K562 (cell line): ENCODE measurements around the gene TCAP. TPM values are rescaled to one million over a fixed set of nuclear protein-coding genes. Genes with fewer than 3 reads are reported as not detected.
A peak's percentile ranks its signal among the peaks of the same experiment; 100 is the strongest.

Source experiments
- MAFG ChIP-seq: fragments of 450-650 bp; conservative IDR thresholded peaks from 2 replicates; pipeline ENCODE4 v1.6.1; 2016; ENCODE audit warnings: missing genetic modification characterization, missing compliant biosample characterization
- MTF1 ChIP-seq: fragments of 250-450 bp; sonication (Bioruptor Pico); IDR thresholded peaks from 2 replicates; pipeline ENCODE4 v1.9.0; 2021; ENCODE audit warnings: moderate library complexity, mild to moderate bottlenecking, inconsistent platforms, borderline replicate concordance
- NFYB ChIP-seq: IDR thresholded peaks from 2 replicates; pipeline ENCODE4 v1.6.1; 2011; ENCODE audit warnings: mild to moderate bottlenecking, moderate library complexity; ENCODE audit not compliant: insufficient read length; ENCODE audit errors: extremely low read depth
- PRMT5 ChIP-seq: sonication (generic); formaldehyde crosslinking; IDR thresholded peaks from 2 replicates; pipeline ENCODE4 v1.5.0; 2020; ENCODE audit warnings: missing genetic modification reagents
- SIRT6 ChIP-seq: IDR thresholded peaks from one replicate; pipeline ENCODE4 v1.6.1; 2012; ENCODE audit warnings: low read depth, mild to moderate bottlenecking, control low read depth, inconsistent platforms, low read length, moderate library complexity
- SMARCE1 ChIP-seq: fragments of 450-650 bp; IDR thresholded peaks from 2 replicates; pipeline ENCODE4 v1.7.1; 2016; ENCODE audit warnings: mild to moderate bottlenecking
- polyA plus RNA-seq, 8 experiments: library from polyadenylated mRNA; depleted of rRNA in 4 of 8; stranded (reverse) in 5 of 8; unstranded in 3 of 8; fragments of >200 nt; fragmentation: Nextera tagmentation in 2 of 8; fragmentation: Illumina TruSeq in 1 of 8; extraction: Ambion mirVana in 2 of 8; extraction: Trizol in 1 of 8; gene quantifications; 2 replicates each; pipeline versions ENCODE4 v1.2.1 to v1.2.3, GENCODE V29; 2011 to 2014; ENCODE audit warnings: inconsistent platforms in 1 of 8, missing spikeins in 1 of 8
- total RNA-seq, 7 experiments: library from RNA; depleted of rRNA in 6 of 7; stranded (reverse); fragments of >200 nt in 6 of 7; fragmentation: Illumina TruSeq in 2 of 7; extraction: Trizol in 2 of 7; gene quantifications; 2 replicates each; pipeline versions ENCODE4 v1.2.1 to v1.2.3, GENCODE V29; 2011 to 2021; ENCODE audit warnings: low replicate concordance in 1 of 7
- TF ChIP-seq, protein P1 (sequence below), 3 experiments: IDR thresholded peaks in 2 of 3; conservative IDR thresholded peaks in 1 of 3; 2 replicates each; pipeline ENCODE4 v1.5.1; 2011 to 2012; ENCODE audit warnings: low read length in 3 of 3, mild to moderate bottlenecking in 3 of 3, control low read depth in 2 of 3, improper control_type of control experiment in 1 of 3, inconsistent platforms in 1 of 3, low read depth in 1 of 3, mixed read lengths in 1 of 3, moderate library complexity in 1 of 3; ENCODE audit not compliant: insufficient read depth in 2 of 3
- TF ChIP-seq, protein P2 (sequence below): IDR thresholded peaks from 3 replicates; pipeline ENCODE4 v1.6.1; 2011; ENCODE audit warnings: borderline replicate concordance, mild to moderate bottlenecking; ENCODE audit not compliant: insufficient read length, insufficient read depth
- TF ChIP-seq, protein P3 (sequence below): sonication (generic); formaldehyde crosslinking; IDR thresholded peaks from 2 replicates; pipeline ENCODE4 v1.8.1; 2023; ENCODE audit warnings: mild to moderate bottlenecking, missing genetic modification reagents
- TF ChIP-seq, protein P4 (sequence below): fragments of 450-650 bp; formaldehyde crosslinking; IDR thresholded peaks from 2 replicates; pipeline ENCODE4 v1.4.0; 2022; ENCODE audit warnings: mild to moderate bottlenecking, moderate library complexity

The TCAP gene
- total and polyA plus RNA-seq, 9 of the 15 experiments (the other 6 are each of a cell fraction or from before 2014, with no cell fraction given): 0.33 to 1.4 (median 0.82) TPM; not detected in 2

DNA sequence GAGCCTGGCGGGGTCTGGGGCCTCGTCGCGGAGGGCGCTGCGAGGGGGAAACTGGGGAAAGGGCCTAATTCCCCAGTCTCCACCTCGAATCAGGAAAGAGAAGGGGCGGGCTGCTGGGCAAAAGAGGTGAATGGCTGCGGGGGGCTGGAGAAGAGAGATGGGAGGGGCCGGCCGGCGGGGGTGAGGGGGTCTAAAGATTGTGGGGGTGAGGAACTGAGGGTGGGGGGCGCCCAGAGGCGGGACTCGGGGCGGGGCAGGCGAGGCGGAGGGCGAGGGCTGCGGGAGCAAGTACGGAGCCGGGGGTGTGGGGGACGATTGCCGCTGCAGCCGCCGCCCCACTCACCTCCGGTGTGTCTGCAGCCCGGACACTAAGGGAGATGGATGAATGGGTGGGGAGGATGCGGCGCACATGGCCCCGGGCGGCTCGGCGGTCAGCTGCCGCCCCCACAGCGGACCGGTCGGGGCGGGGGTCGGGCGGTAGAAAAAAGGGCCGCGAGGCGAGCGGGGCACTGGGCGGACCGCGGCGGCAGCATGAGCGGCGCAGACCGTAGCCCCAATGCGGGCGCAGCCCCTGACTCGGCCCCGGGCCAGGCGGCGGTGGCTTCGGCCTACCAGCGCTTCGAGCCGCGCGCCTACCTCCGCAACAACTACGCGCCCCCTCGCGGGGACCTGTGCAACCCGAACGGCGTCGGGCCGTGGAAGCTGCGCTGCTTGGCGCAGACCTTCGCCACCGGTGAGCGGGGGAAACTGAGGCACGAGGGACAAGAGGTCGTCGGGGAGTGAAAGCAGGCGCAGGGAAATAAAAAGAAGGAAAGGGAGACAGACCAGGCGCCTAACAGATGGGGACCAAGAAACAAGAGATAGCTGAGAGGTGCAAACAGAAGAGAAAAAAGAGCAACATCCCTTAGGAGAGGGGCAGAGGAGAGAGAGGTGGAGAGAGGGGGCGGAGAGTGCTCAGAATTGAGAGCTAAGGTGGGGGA is 3.1 kb downstream of the TCAP start, which contains the start of gene PNMT (continued):
- TF ChIP-seq, protein P1, sequence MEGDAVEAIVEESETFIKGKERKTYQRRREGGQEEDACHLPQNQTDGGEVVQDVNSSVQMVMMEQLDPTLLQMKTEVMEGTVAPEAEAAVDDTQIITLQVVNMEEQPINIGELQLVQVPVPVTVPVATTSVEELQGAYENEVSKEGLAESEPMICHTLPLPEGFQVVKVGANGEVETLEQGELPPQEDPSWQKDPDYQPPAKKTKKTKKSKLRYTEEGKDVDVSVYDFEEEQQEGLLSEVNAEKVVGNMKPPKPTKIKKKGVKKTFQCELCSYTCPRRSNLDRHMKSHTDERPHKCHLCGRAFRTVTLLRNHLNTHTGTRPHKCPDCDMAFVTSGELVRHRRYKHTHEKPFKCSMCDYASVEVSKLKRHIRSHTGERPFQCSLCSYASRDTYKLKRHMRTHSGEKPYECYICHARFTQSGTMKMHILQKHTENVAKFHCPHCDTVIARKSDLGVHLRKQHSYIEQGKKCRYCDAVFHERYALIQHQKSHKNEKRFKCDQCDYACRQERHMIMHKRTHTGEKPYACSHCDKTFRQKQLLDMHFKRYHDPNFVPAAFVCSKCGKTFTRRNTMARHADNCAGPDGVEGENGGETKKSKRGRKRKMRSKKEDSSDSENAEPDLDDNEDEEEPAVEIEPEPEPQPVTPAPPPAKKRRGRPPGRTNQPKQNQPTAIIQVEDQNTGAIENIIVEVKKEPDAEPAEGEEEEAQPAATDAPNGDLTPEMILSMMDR (IDR thresholded peaks at IDR 0.05 in 2 of 3, conservative IDR thresholded peaks at IDR 0.05 in 1 of 3; ENCODE audit: insufficient read depth in 2 of 3, low read depth in 1 of 3, low read length in 3 of 3): peak; percentile 66 to 85 (median 75)
- TF ChIP-seq NFYB (no peak), PRMT5 (CRISPR knock-in tag) (no peak), SMARCE1 (peak; percentile 52; the same call in 1 of the 2 replicates), MAFG (tag) (no peak), MTF1 (no peak), SIRT6 (no peak)
- TF ChIP-seq, protein P2, sequence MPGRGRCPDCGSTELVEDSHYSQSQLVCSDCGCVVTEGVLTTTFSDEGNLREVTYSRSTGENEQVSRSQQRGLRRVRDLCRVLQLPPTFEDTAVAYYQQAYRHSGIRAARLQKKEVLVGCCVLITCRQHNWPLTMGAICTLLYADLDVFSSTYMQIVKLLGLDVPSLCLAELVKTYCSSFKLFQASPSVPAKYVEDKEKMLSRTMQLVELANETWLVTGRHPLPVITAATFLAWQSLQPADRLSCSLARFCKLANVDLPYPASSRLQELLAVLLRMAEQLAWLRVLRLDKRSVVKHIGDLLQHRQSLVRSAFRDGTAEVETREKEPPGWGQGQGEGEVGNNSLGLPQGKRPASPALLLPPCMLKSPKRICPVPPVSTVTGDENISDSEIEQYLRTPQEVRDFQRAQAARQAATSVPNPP: no peak
- TF ChIP-seq, protein P3, sequence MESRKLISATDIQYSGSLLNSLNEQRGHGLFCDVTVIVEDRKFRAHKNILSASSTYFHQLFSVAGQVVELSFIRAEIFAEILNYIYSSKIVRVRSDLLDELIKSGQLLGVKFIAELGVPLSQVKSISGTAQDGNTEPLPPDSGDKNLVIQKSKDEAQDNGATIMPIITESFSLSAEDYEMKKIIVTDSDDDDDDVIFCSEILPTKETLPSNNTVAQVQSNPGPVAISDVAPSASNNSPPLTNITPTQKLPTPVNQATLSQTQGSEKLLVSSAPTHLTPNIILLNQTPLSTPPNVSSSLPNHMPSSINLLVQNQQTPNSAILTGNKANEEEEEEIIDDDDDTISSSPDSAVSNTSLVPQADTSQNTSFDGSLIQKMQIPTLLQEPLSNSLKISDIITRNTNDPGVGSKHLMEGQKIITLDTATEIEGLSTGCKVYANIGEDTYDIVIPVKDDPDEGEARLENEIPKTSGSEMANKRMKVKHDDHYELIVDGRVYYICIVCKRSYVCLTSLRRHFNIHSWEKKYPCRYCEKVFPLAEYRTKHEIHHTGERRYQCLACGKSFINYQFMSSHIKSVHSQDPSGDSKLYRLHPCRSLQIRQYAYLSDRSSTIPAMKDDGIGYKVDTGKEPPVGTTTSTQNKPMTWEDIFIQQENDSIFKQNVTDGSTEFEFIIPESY (CRISPR knock-in tag): no peak
- TF ChIP-seq, protein P4, sequence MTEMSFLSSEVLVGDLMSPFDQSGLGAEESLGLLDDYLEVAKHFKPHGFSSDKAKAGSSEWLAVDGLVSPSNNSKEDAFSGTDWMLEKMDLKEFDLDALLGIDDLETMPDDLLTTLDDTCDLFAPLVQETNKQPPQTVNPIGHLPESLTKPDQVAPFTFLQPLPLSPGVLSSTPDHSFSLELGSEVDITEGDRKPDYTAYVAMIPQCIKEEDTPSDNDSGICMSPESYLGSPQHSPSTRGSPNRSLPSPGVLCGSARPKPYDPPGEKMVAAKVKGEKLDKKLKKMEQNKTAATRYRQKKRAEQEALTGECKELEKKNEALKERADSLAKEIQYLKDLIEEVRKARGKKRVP: no peak
